Measurements from ENCODE around the gene VCL.

The VCL gene

GRCh38 chr10:74072503-74072902 is 74.6 kb downstream of the VCL start:
- TF ChIP-seq, protein P1, sequence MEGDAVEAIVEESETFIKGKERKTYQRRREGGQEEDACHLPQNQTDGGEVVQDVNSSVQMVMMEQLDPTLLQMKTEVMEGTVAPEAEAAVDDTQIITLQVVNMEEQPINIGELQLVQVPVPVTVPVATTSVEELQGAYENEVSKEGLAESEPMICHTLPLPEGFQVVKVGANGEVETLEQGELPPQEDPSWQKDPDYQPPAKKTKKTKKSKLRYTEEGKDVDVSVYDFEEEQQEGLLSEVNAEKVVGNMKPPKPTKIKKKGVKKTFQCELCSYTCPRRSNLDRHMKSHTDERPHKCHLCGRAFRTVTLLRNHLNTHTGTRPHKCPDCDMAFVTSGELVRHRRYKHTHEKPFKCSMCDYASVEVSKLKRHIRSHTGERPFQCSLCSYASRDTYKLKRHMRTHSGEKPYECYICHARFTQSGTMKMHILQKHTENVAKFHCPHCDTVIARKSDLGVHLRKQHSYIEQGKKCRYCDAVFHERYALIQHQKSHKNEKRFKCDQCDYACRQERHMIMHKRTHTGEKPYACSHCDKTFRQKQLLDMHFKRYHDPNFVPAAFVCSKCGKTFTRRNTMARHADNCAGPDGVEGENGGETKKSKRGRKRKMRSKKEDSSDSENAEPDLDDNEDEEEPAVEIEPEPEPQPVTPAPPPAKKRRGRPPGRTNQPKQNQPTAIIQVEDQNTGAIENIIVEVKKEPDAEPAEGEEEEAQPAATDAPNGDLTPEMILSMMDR (IDR thresholded peaks at IDR 0.05; ENCODE audit: insufficient read depth, low read depth, low read length, missing control alignments): no peak
- H3K4me3 ChIP-seq (ENCODE audit: low read depth, low read length): no peak overlapping the region
- DNase-seq (ENCODE audit: low read depth): no peak

GRCh38 chr10:74075906-74076305 is 78.0 kb downstream of the VCL start:
- no peak for DNase-seq (ENCODE audit: low read depth)
- no peak overlapping the region for H3K4me3 ChIP-seq (ENCODE audit: low read depth, low read length)
- TF ChIP-seq, protein P1 (IDR thresholded peaks at IDR 0.05; ENCODE audit: insufficient read depth, low read depth, low read length, missing control alignments): no peak

DNA sequence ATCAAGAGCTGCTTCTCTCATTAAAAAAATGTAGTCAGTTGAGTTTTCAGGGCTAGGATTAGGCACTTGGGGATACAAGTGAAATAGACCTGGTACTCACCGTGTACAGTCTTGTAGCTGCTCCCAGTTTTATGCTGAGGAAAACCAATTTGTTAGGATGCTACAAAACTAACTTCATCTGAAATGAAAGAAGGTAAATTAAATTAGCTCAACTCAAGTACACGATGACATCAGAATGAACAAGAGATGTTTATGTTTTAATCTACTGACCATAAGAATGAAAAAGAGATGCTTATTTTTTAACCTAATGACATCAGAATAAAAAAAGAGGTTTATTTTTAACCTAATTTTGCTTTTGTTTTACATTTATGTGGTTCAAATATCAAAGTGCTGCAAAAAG is 79.0 kb downstream of the VCL start:
- TF ChIP-seq, protein P1 (IDR thresholded peaks at IDR 0.05; ENCODE audit: insufficient read depth, low read depth, low read length, missing control alignments): no peak
- no peak overlapping the region for H3K4me3 ChIP-seq (ENCODE audit: low read depth, low read length)
- DNase-seq (ENCODE audit: low read depth): no peak

DNA sequence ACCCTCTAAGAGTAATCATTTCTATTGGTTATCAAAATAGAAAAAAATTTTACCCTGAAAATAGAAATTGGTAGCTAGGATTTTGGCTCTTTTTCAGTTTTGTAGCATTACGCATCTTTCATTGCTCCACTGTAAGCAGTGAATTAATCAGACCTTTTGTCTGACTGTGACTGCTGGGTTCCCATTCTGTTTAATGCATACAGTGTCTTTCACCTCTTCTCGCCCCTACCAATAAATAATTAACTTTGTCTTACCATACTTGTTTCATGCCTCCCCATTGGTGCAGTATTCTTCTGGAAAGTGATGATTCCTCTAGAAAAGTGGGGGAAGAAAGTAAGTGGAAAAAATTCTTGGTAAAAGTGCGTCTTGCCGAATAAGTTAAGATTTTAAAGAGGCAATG is 79.5 kb downstream of the VCL start:
- H3K4me3 ChIP-seq (ENCODE audit: low read depth, low read length): no peak overlapping the region
- TF ChIP-seq, protein P1 (IDR thresholded peaks at IDR 0.05; ENCODE audit: insufficient read depth, low read depth, low read length, missing control alignments): no peak
- no peak for DNase-seq (ENCODE audit: low read depth)

DNA sequence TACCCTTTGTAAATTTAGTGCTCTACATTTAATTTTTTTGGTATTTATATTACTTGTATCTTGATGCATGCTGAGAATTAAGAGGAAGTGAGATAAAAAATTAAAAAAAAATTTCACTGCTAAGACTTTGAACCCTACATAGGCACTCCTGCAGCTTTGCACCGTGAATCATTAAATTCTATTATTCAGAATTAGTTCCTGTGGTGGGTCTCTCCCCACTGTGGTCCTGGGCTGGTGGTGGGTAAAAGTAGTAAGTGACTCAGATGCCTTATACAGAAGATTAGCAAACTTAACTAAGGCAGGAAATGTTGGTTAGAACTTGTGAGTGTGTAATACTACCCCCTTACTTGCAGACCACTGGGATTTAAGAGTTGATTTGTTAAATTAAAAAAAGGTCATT is 80.1 kb downstream of the VCL start:
- no peak overlapping the region for H3K4me3 ChIP-seq (ENCODE audit: low read depth, low read length)
- peak; percentile 24 for DNase-seq (ENCODE audit: low read depth)
- TF ChIP-seq, protein P1 (IDR thresholded peaks at IDR 0.05; ENCODE audit: insufficient read depth, low read depth, low read length, missing control alignments): no peak

- TF ChIP-seq, protein P1 (IDR thresholded peaks at IDR 0.05; ENCODE audit: insufficient read depth, low read depth, low read length, missing control alignments): no peak
- H3K4me3 ChIP-seq (ENCODE audit: low read depth, low read length): no peak overlapping the region
- no peak for DNase-seq (ENCODE audit: low read depth)
Observed at GRCh38 chr10:74079028-74079935, 81.4 kb downstream of the VCL start.

Measured in GM12865 (cell line).